Glutamatergic neuron (in vitro differentiated cells): ENCODE measurements around the gene CENPS. TPM values are rescaled to one million over a fixed set of nuclear protein-coding genes. Genes with fewer than 3 reads are reported as not detected.
"Not testable (repeated sequence)": the region's sequence is repeated elsewhere in the genome, so short reads cannot be mapped to it uniquely, and the experiment has no call there.

Experiments
- DNase-seq: peaks from one replicate; pipeline ENCODE4 v3.0.0; 2022
- H3K27ac Mint-ChIP-seq: one replicate; pipeline ENCODE4 v1.8.0; 2020; ENCODE audit warnings: mild to moderate bottlenecking, mixed read lengths, inconsistent platforms; ENCODE audit not compliant: unreplicated experiment
- H3K27me3 Mint-ChIP-seq: one replicate; pipeline ENCODE4 v1.8.0; 2020; ENCODE audit warnings: mild to moderate bottlenecking, moderate library complexity, mixed read lengths, inconsistent platforms; ENCODE audit not compliant: unreplicated experiment
- H3K36me3 Mint-ChIP-seq: one replicate; pipeline ENCODE4 v1.8.0; 2020; ENCODE audit warnings: mild to moderate bottlenecking, mixed read lengths, inconsistent platforms; ENCODE audit not compliant: unreplicated experiment
- H3K4me1 Mint-ChIP-seq: one replicate; pipeline ENCODE4 v1.8.0; 2020; ENCODE audit warnings: mild to moderate bottlenecking, low read depth, mixed read lengths, inconsistent platforms; ENCODE audit not compliant: unreplicated experiment
- H3K4me3 Mint-ChIP-seq: one replicate; pipeline ENCODE4 v1.8.0; 2020; ENCODE audit warnings: mild to moderate bottlenecking, mixed read lengths, inconsistent platforms; ENCODE audit not compliant: unreplicated experiment
- H3K9me3 Mint-ChIP-seq: one replicate; pipeline ENCODE4 v1.8.0; 2020; ENCODE audit warnings: mild to moderate bottlenecking, moderate library complexity, mixed read lengths, inconsistent platforms; ENCODE audit not compliant: unreplicated experiment
- CTCF ChIP-seq: fragments of 200-600 bp; sonication (generic); IDR thresholded peaks from one replicate; pipeline ENCODE4 v1.5.0; 2021; ENCODE audit not compliant: partially characterized antibody, unreplicated experiment
- total RNA-seq: library from RNA; stranded (reverse); fragmentation: NEBNext Ultra II Directional; extraction: Animal tissue kit (Norgen Biotek cat#: 25700); gene quantifications from one replicate; pipeline ENCODE4 v1.2.1, GENCODE V29; 2021; ENCODE audit not compliant: unreplicated experiment

The CENPS gene
- total RNA-seq, 1 donor from 2014 or later: 9.3 TPM

- no peak for TF ChIP-seq CTCF
- Mint-ChIP-seq H3K9me3 (peaks cover 9% of the 10 kb centered on the region), H3K4me3 (no peak overlapping the region), H3K27me3 (peaks cover 2% of the 10 kb centered on the region), H3K27ac (peak overlapping the region; percentile 13), H3K4me1 (peaks cover 14% of the 10 kb centered on the region), H3K36me3 (peaks cover 4% of the 10 kb centered on the region)
- DNase-seq: no peak
These were observed 10.9 kb upstream of the CENPS start for GRCh38 chr1:10419351-10419750.

DNA sequence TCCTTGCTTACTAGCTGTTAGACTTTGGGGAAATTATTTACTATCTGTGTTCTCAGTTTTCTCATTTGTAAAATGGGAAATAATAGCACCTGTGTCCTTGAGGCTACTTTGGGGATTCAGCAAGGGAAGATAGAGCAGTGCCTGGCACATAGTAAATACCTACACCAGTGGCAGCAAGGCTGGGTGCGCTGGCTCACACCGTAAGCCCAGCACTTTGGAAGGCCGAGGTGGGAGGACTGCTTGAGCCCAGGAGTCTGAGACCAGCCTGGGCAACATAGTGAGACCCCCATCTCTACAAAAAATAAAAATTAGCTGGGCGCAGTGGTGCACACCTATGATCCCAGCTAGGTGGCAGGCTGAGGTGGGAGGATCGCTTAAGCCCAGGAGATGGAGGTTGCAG is 8.6 kb upstream of the CENPS start:
- Mint-ChIP-seq H3K4me1 (peaks cover 22% of the 10 kb centered on the region), H3K9me3 (peaks cover 16% of the 10 kb centered on the region), H3K4me3 (no peak overlapping the region), H3K27me3 (peaks cover under 1% of the 10 kb centered on the region), H3K36me3 (peaks cover 4% of the 10 kb centered on the region), H3K27ac (no peak overlapping the region)
- TF ChIP-seq CTCF: no peak
- no peak for DNase-seq

DNA sequence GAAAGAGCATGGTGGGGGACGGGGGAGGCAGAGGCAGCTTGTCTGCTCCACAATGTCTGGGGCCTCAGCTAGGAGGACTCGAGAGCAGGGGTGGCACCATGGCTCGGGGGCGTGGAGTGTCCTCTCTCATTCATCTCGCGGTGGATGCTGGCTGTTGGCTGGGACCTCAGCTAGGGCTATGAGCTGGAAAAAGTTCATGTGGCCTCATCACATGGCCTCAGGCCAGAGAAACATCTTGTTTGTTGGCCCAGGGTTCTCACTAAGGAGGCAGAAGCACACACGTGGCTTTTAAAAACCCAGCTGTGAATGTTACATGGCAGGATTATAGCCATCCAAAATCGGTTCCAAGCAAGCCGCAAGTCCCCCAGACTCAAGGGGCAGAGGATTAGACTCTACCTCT is 6.2 kb upstream of the CENPS start:
- Mint-ChIP-seq H3K36me3 (peaks cover 4% of the 10 kb centered on the region), H3K4me3 (no peak overlapping the region), H3K27ac (peak overlapping the region; percentile 57), H3K27me3 (no peaks in the 10 kb centered on the region), H3K4me1 (peaks cover 28% of the 10 kb centered on the region), H3K9me3 (peaks cover 16% of the 10 kb centered on the region)
- DNase-seq: no peak
- TF ChIP-seq CTCF: no peak

- H3K27ac Mint-ChIP-seq: peak overlapping the region; percentile 94
- H3K4me3 Mint-ChIP-seq: no peak overlapping the region
- H3K36me3 Mint-ChIP-seq: no peaks in the 10 kb centered on the region
- H3K4me1 Mint-ChIP-seq: peaks cover 28% of the 10 kb centered on the region
- H3K9me3 Mint-ChIP-seq: peaks cover 16% of the 10 kb centered on the region
- DNase-seq: no peak
- no peaks in the 10 kb centered on the region for H3K27me3 Mint-ChIP-seq
- no peak for TF ChIP-seq CTCF
These were observed 5.6 kb upstream of the CENPS start for GRCh38 chr1:10424651-10425050.

DNA sequence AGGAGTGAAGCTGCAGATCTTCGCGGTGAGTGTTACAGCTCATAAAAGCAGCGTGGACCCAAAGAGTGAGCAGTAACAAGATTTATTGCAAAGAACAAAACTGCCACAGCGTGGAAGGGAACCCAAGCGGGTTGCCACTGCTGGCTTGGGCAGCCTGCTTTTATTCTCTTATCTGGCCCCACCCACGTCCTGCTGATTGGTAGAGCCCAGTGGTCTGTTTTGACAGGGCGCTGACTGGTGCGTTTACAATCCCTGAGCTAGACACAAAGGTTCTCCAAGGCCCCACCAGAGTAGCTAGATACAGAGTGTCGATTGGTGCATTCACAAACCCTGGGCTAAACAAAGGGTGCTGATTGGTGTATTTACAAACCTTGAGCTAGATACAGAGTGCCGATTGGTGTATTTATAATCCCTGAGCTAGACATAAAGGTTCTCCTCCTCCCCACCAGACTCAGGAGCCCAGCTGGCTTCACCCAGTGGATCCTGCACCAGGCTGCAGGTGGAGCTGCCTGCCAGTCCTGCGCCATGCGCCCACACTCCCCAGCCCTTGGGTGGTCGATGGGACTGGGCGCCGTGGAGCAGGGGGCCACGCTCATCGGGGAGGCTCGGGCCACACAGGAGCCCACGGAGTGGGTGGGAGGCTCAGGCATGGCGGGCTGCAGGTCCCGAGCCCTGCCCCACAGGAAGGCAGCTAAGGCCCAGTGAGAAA is 4.3 kb upstream of the CENPS start:
- peaks cover 16% of the 10 kb centered on the region for H3K9me3 Mint-ChIP-seq
- H3K4me1 Mint-ChIP-seq: peaks cover 25% of the 10 kb centered on the region
- not testable (repeated sequence) for DNase-seq, H3K36me3 Mint-ChIP-seq, H3K27me3 Mint-ChIP-seq
- H3K27ac Mint-ChIP-seq: peak overlapping the region; percentile 94
- peak overlapping the region; percentile 44 for H3K4me3 Mint-ChIP-seq

- not testable (repeated sequence) for H3K4me3 Mint-ChIP-seq, DNase-seq, H3K27ac Mint-ChIP-seq, H3K36me3 Mint-ChIP-seq, H3K27me3 Mint-ChIP-seq
- Mint-ChIP-seq H3K9me3 (peaks cover 19% of the 10 kb centered on the region), H3K4me1 (peaks cover 29% of the 10 kb centered on the region)
These were observed 3.7 kb upstream of the CENPS start for GRCh38 chr1:10426535-10426848.
